Fibroblast of lung (primary cell): ENCODE results near the gene SRP72. TPM values are rescaled to one million over a fixed set of nuclear protein-coding genes. Genes with fewer than 3 reads are reported as not detected.
A peak's percentile ranks its signal among the peaks of the same experiment; 100 is the strongest.

Experiments
- DNase-seq, 2 donors: peaks; one replicate each; pipeline versions ENCODE4 v3.0.0 to v3.0.0-alpha.2; 2010; ENCODE audit warnings: low read depth in 2 of 2
- H2AFZ ChIP-seq: 2 replicates; pipeline ENCODE4 v1.5.1; 2012; ENCODE audit warnings: low read length, control low read depth, inconsistent platforms
- H3K27ac ChIP-seq: 2 replicates; pipeline ENCODE4 v1.5.1; 2011; ENCODE audit warnings: low read length, control low read depth; ENCODE audit not compliant: insufficient read depth
- H3K27me3 ChIP-seq: 2 replicates; pipeline ENCODE4 v1.5.1; 2011; ENCODE audit warnings: mild to moderate bottlenecking, low read length; ENCODE audit not compliant: control insufficient read depth, insufficient read depth
- H3K36me3 ChIP-seq: 2 replicates; pipeline ENCODE4 v1.5.1; 2011; ENCODE audit warnings: low read length; ENCODE audit not compliant: control insufficient read depth, insufficient read depth
- H3K4me1 ChIP-seq: 2 replicates; pipeline ENCODE4 v1.5.1; 2011; ENCODE audit warnings: low read length; ENCODE audit not compliant: control insufficient read depth, insufficient read depth; ENCODE audit errors: extremely low read depth
- H3K4me2 ChIP-seq: 2 replicates; pipeline ENCODE4 v1.5.1; 2011; ENCODE audit warnings: low read length, control low read depth; ENCODE audit not compliant: insufficient read depth; ENCODE audit errors: extremely low read depth
- H3K4me3 ChIP-seq, 4 experiments: fragments of 200-600 bp in 1 of 4; sonication (generic) in 1 of 4; replicated peaks in 1 of 4; 2 replicates each; pipeline ENCODE4 v1.5.1; 2011 to 2016; ENCODE audit warnings: low read length in 4 of 4, low read depth in 3 of 4, mild to moderate bottlenecking in 3 of 4, control low read depth in 2 of 4, inconsistent platforms in 1 of 4, mixed read lengths in 1 of 4; ENCODE audit not compliant: insufficient read depth in 1 of 4; ENCODE audit errors: control extremely low read depth in 1 of 4
- H3K79me2 ChIP-seq: 2 replicates; pipeline ENCODE4 v1.5.1; 2012; ENCODE audit warnings: mild to moderate bottlenecking, low read length, inconsistent platforms; ENCODE audit not compliant: control insufficient read depth, insufficient read depth
- H3K9ac ChIP-seq: 2 replicates; pipeline ENCODE4 v1.5.1; 2011; ENCODE audit warnings: mild to moderate bottlenecking, low read length, control low read depth; ENCODE audit not compliant: insufficient read depth
- H3K9me3 ChIP-seq: 2 replicates; pipeline ENCODE4 v1.5.1; 2012; ENCODE audit warnings: low read depth, low read length; ENCODE audit not compliant: control insufficient read depth, insufficient read depth
- H4K20me1 ChIP-seq: 2 replicates; pipeline ENCODE4 v1.5.1; 2011; ENCODE audit warnings: low read length; ENCODE audit not compliant: control insufficient read depth, insufficient read depth; ENCODE audit errors: extremely low read depth
- CTCF ChIP-seq, 2 donors: IDR thresholded peaks in 1 of 2; conservative IDR thresholded peaks in 1 of 2; 1 replicate in 1 of 2; 2 replicates in 1 of 2; pipeline ENCODE4 v1.5.1; 2011 to 2012; ENCODE audit warnings: low read length in 2 of 2, control low read depth in 1 of 2, inconsistent platforms in 1 of 2, low read depth in 1 of 2, mild to moderate bottlenecking in 1 of 2
- EZH2 ChIP-seq: IDR thresholded peaks from 2 replicates; pipeline ENCODE4 v1.5.1; 2012; ENCODE audit warnings: low read length, control low read depth, mild to moderate bottlenecking; ENCODE audit errors: missing control alignments
- polyA plus RNA-seq, 2 donors: library from polyadenylated mRNA; depleted of rRNA in 1 of 2; stranded (reverse) in 1 of 2; unstranded in 1 of 2; fragments of >200 nt; gene quantifications; 2 replicates each; pipeline ENCODE4 v1.2.1, GENCODE V29; 2011 to 2012; ENCODE audit warnings: missing spikeins in 1 of 2
- total RNA-seq: library from RNA; depleted of rRNA; stranded (reverse); fragments of >200 nt; gene quantifications from 2 replicates; pipeline ENCODE4 v1.2.1, GENCODE V29; 2014

Gene SRP72
- total and polyA plus RNA-seq, 2 donors (not counting 1 experiment from before 2014, with no cell fraction given) = 72.3 to 181 TPM

- Histone ChIP-seq H3K9me3 (no peaks in the 10 kb centered on the region), H4K20me1 (no peaks in the 10 kb centered on the region), H3K79me2 (peaks cover 31% of the 10 kb centered on the region), H3K4me2 (no peak overlapping the region), H3K9ac (no peak overlapping the region), H3K4me3 (no peak overlapping the region), H3K27me3 (no peaks in the 10 kb centered on the region), H2AFZ (no peak overlapping the region), H3K27ac (no peak overlapping the region), H3K4me1 (no peaks in the 10 kb centered on the region), H3K36me3 (no peaks in the 10 kb centered on the region)
- no peak for TF ChIP-seq EZH2
- no peak for TF ChIP-seq CTCF (conservative IDR thresholded peaks at IDR 0.05 in 1 of 2, IDR thresholded peaks at IDR 0.05 in 1 of 2; ENCODE audit: low read depth in 1 of 2, low read length in 2 of 2)
- no peak for DNase-seq
Measured at GRCh38 chr4:56427179-56427578, 40.2 kb upstream of the SRP72 start.

- TF ChIP-seq CTCF (conservative IDR thresholded peaks at IDR 0.05 in 1 of 2, IDR thresholded peaks at IDR 0.05 in 1 of 2; ENCODE audit: low read depth in 1 of 2, low read length in 2 of 2) (no peak), EZH2 (no peak)
- no peak overlapping the region for H3K4me3 ChIP-seq
- H3K4me1 ChIP-seq = no peaks in the 10 kb centered on the region
- H3K9ac ChIP-seq = no peak overlapping the region
- H3K27me3 ChIP-seq = no peaks in the 10 kb centered on the region
- H3K9me3 ChIP-seq = no peaks in the 10 kb centered on the region
- no peak overlapping the region for H3K4me2 ChIP-seq
- peaks cover 42% of the 10 kb centered on the region for H3K79me2 ChIP-seq
- no peak overlapping the region for H3K27ac ChIP-seq
- no peak overlapping the region for H2AFZ ChIP-seq
- H3K36me3 ChIP-seq = no peaks in the 10 kb centered on the region
- DNase-seq = no peak
- H4K20me1 ChIP-seq = no peaks in the 10 kb centered on the region
Measured at GRCh38 chr4:56430203-56430602, 37.2 kb upstream of the SRP72 start.

GRCh38 chr4:56433280-56433679, 34.1 kb upstream of the SRP72 start:
- TF ChIP-seq EZH2 = no peak
- no peak for TF ChIP-seq CTCF (conservative IDR thresholded peaks at IDR 0.05 in 1 of 2, IDR thresholded peaks at IDR 0.05 in 1 of 2; ENCODE audit: low read depth in 1 of 2, low read length in 2 of 2)
- peak overlapping the region in 1 of 4 experiments; percentile 96 for H3K4me3 ChIP-seq
- no peaks in the 10 kb centered on the region for H3K4me1 ChIP-seq
- DNase-seq = no peak
- H3K27me3 ChIP-seq = no peaks in the 10 kb centered on the region
- no peak overlapping the region for H2AFZ ChIP-seq
- H3K9ac ChIP-seq = no peak overlapping the region
- H3K9me3 ChIP-seq = no peaks in the 10 kb centered on the region
- no peaks in the 10 kb centered on the region for H3K36me3 ChIP-seq
- no peaks in the 10 kb centered on the region for H4K20me1 ChIP-seq
- no peak overlapping the region for H3K4me2 ChIP-seq
- peaks cover 44% of the 10 kb centered on the region for H3K79me2 ChIP-seq
- no peak overlapping the region for H3K27ac ChIP-seq
